Keratinocyte (primary cell): ENCODE measurements around the gene C1QTNF9B.

ENCODE experiments used
- CTCF ChIP-seq, 3 experiments: IDR thresholded peaks in 1 of 3; conservative IDR thresholded peaks in 1 of 3; optimal IDR thresholded peaks in 1 of 3; 2 replicates in 2 of 3; 3 replicates in 1 of 3; pipeline versions ENCODE3 to v1.5.1; 2011; ENCODE audit warnings: low read length in 3 of 3, mild to moderate bottlenecking in 3 of 3, moderate library complexity in 2 of 3, control low read depth in 1 of 3, inconsistent platforms in 1 of 3; ENCODE audit not compliant: insufficient read depth in 2 of 3; ENCODE audit errors: extremely low read depth in 1 of 3
- EZH2 ChIP-seq: IDR thresholded peaks from one replicate; pipeline ENCODE4 v1.6.1; 2012; ENCODE audit warnings: inconsistent platforms, mild to moderate bottlenecking, low read length, moderate library complexity

- TF ChIP-seq CTCF (optimal IDR thresholded peaks at IDR 0.05 in 1 of 3, IDR thresholded peaks at IDR 0.05 in 1 of 3, conservative IDR thresholded peaks at IDR 0.05 in 1 of 3; ENCODE audit: extremely low read depth in 1 of 3, insufficient read depth in 2 of 3, low read length in 3 of 3) (no peak), EZH2 (no peak)
Observed at GRCh38 chr13:23883255-23883654, 14.0 kb downstream of the C1QTNF9B start.
